Psoas muscle (tissue), 8 donors: ENCODE measurements around the gene PCDH12. TPM values are rescaled to one million over a fixed set of nuclear protein-coding genes. Genes with fewer than 3 reads are reported as not detected.

ENCODE experiments used
- ATAC-seq, 4 donors: fragments of 200-7000 bp; cut with Tn5 transposase; one replicate each; pipeline ENCODE4 v1.9.1; 2020; ENCODE audit warnings: moderate library complexity in 3 of 4, mild to moderate bottlenecking in 2 of 4
- DNase-seq, 2 donors: peaks; one replicate each; pipeline ENCODE4 v3.0.0-alpha.2; 2020
- H3K27ac ChIP-seq: fragments of 200-600 bp; one replicate; pipeline ENCODE4 v1.8.0; 2022
- H3K27me3 ChIP-seq, 3 donors: fragments of 200-600 bp in 1 of 3; one replicate each; pipeline versions ENCODE4 v1.6.1 to v1.8.0; 2013 to 2022; ENCODE audit warnings: low read length in 2 of 3, mild to moderate bottlenecking in 2 of 3, moderate library complexity in 1 of 3; ENCODE audit not compliant: insufficient read depth in 3 of 3
- H3K36me3 ChIP-seq, 2 donors: fragments of 200-600 bp in 1 of 2; one replicate each; pipeline versions ENCODE4 v1.6.1 to v1.8.0; 2013 to 2022; ENCODE audit warnings: low read depth in 1 of 2, mild to moderate bottlenecking in 1 of 2, moderate library complexity in 1 of 2; ENCODE audit not compliant: insufficient read depth in 1 of 2
- H3K4me1 ChIP-seq: fragments of 200-600 bp; one replicate; pipeline ENCODE4 v1.8.0; 2022
- H3K4me3 ChIP-seq: fragments of 200-600 bp; one replicate; pipeline ENCODE4 v1.8.0; 2022; ENCODE audit warnings: mild to moderate bottlenecking
- H3K9me3 ChIP-seq: fragments of 200-600 bp; one replicate; pipeline ENCODE4 v1.8.0; 2022
- WGBS, 3 donors: extraction: QIAGEN DNeasy Blood & Tissue Kit; methylation state at CpG; one replicate each; pipeline versions ENCODE4 v1.1.6 to v1.1.7; 2013; 5-methylcytosine and 5-hydroxymethylcytosine counted together
- intact Hi-C, 2 donors: fragments of 100-400 bp; cut with DNase I; formaldehyde crosslinking; loops; one replicate each; pipeline versions ENCODE4 v1.11.0 to v1.14.2; 2022
- polyA plus RNA-seq, 3 donors: library from polyadenylated mRNA; stranded (reverse); fragments of 200-250 nt; gene quantifications; one replicate each; pipeline ENCODE4 v1.2.3, GENCODE V29; 2013
- total RNA-seq, 4 donors: library from RNA; stranded (reverse); fragmentation: NEBNext Ultra II Directional in 2 of 4; extraction: Animal tissue kit (Norgen Biotek cat#: 25700) in 2 of 4; gene quantifications; one replicate each; pipeline versions ENCODE4 v1.2.1 to v1.2.4, GENCODE V29; 2021 to 2023
- TF ChIP-seq, protein P1 (sequence below): fragments of 200-600 bp; IDR thresholded peaks from one replicate; pipeline ENCODE4 v1.8.0; 2022; ENCODE audit warnings: antibody characterized with exemption
- donor health status: healthy with polysubstance abuse.
- donor health status: DM: no; HTN: no; CAD: no; lungs with moderate emphysema.
- donor health status: Bipolar disorder and iron deficiency.
- donor health status: healthy.
- donor health status: DM: yes; HTN: yes; CAD: no.
- donor health status: DM: no; HTN: no; CAD: no.
- donor health status: DM: no; HTN: no; CAD: no.
- donor health status: DM: yes; HTN: yes; CAD: no.

PCDH12 gene
- total and polyA plus RNA-seq, 7 donors: 1.4 to 6.0 (median 2.7) TPM

DNA sequence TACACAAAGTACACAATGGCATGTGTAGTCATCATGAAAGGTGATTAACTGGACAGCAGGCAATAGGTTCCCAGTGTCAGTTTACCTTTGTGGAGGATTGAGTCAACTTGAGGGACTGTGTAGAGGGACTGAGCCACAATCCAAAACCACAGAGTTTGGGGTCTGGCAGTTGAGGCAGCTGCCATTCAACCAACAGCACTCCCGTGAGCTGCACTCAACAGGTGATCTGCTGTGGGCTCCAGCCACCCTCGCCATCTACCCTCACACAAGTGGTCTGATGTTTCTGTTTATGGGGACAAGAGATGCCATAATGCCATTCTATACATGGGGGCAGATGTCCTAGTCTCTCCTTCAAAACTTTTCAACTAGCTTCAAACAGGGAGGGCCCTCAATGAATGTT, 37.2 kb downstream of the PCDH12 start:
- TF ChIP-seq, protein P1, sequence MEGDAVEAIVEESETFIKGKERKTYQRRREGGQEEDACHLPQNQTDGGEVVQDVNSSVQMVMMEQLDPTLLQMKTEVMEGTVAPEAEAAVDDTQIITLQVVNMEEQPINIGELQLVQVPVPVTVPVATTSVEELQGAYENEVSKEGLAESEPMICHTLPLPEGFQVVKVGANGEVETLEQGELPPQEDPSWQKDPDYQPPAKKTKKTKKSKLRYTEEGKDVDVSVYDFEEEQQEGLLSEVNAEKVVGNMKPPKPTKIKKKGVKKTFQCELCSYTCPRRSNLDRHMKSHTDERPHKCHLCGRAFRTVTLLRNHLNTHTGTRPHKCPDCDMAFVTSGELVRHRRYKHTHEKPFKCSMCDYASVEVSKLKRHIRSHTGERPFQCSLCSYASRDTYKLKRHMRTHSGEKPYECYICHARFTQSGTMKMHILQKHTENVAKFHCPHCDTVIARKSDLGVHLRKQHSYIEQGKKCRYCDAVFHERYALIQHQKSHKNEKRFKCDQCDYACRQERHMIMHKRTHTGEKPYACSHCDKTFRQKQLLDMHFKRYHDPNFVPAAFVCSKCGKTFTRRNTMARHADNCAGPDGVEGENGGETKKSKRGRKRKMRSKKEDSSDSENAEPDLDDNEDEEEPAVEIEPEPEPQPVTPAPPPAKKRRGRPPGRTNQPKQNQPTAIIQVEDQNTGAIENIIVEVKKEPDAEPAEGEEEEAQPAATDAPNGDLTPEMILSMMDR: no peak
- H3K4me1 ChIP-seq: peaks cover 14% of the 10 kb centered on the region
- intact Hi-C loops: no loop called here
- H3K27ac ChIP-seq: no peak overlapping the region
- DNase-seq (no peak), ATAC-seq (no peak)
- H3K9me3 ChIP-seq: no peaks in the 10 kb centered on the region
- H3K4me3 ChIP-seq: no peak overlapping the region
- H3K36me3 ChIP-seq: peaks cover 0 to 12% of the 10 kb centered on the region in 2 donors
- no peaks in the 10 kb centered on the region for H3K27me3 ChIP-seq
- WGBS, 3 donors: 45 to 82% (median 62%) methylated on average over 2 of the region's 2 CpGs

DNA sequence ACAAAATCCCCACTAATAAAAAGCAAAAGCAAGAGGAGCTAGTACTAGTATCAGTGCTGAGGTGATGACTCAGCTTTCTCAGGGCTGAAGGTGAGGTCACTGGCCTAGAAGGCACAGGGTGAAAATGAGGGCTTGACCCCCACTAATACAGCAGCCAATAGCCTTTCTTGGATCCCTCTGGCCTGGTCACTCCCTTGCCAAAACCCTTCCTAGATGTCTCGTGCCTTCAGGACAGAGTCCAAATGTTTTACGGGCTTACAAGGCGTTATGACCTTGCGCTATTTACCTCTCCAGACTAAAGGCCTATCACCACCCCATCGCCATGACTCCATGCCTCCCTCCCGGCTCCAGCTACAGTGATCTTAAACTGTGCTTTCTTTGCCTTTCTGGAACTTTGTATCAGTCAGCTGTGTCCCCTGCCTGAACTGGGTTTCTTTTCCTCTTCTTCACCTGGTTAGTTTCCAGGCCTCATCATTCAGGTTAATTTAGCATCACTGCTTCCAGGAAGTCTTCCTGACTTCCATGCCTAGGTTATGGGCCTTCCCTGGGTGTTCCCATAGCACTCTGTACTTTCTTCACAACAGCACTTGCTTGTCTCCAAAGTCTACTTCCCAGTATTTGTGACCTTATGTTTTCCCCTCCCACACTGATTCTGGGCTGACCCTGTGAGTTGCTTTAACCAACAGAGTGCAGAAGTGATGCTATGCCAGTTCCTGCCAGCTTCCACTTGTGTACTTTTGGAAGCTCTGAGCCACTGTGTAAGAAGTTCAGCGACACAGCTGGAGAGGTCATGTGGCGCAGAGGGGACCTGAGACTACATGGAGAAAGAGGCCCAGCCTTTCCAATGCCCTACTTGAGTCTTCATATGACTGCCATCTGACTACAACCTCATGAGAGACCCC, 38.5 kb downstream of the PCDH12 start:
- Histone ChIP-seq H3K4me3 (no peak overlapping the region), H3K9me3 (no peaks in the 10 kb centered on the region), H3K4me1 (peaks cover 12% of the 10 kb centered on the region), H3K27ac (no peak overlapping the region), H3K27me3 (peaks cover 0 to under 1% (median 0%) of the 10 kb centered on the region in 3 donors), H3K36me3 (no peaks in the 10 kb centered on the region)
- ATAC-seq (no peak), DNase-seq (no peak)
- WGBS, 3 donors: 86 to 93% (median 87%) methylated on average over 8 of the region's 8 CpGs
- TF ChIP-seq, protein P1: no peak
- intact Hi-C loops: no loop called here

DNA sequence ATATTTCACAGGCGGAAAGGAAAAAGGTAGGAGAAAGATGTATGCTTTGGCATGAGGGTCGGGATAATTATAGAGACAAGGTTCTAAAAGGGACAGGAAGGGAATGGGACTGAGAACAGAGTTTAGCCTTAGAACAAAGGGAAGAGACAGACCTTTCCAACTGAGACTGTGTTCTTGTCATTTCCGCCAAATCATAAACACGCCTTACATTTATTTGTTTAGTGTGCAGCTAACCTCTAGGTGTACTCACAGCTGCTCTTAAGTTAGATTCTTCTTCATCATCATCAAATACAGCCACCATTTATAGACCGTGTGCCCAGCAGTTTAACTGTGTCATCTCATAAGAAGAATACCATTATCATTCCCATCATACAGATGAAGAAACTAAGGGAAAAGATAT, 40.2 kb downstream of the PCDH12 start:
- 83 to 90% (median 90%) methylated on average over 5 of the region's 5 CpGs for WGBS, 3 donors
- Histone ChIP-seq H3K36me3 (no peaks in the 10 kb centered on the region), H3K27me3 (peaks cover 0 to 17% (median 0%) of the 10 kb centered on the region in 3 donors), H3K9me3 (no peaks in the 10 kb centered on the region), H3K27ac (no peak overlapping the region), H3K4me3 (no peak overlapping the region), H3K4me1 (peaks cover 12% of the 10 kb centered on the region)
- no peak for DNase-seq
- intact Hi-C loops: no loop called here
- TF ChIP-seq, protein P1: no peak
- ATAC-seq: no peak

DNA sequence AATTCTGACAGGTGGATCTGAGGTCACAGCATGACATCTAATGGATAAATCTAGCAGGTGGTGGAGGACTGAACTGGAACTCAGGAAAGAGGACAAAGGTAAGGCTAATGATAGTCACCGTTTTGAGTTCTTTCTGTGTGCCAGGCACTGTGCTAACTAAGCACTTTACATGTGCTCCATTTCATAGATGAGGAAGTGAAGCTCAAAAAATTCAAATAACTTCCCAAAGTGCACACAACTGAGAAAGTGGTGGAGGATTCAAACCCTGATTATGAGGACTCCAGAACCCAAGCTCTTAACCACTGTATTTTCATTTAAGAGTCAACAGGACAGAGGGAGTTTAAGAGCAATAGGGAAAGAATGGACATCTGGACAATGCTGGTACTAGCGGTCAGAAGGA, 41.5 kb downstream of the PCDH12 start:
- no peaks in the 10 kb centered on the region for H3K9me3 ChIP-seq
- 59 to 64% (median 64%) methylated on average over 2 of the region's 2 CpGs for WGBS, 3 donors
- H3K4me1 ChIP-seq: peaks cover 12% of the 10 kb centered on the region
- intact Hi-C loops: no loop called here
- no peaks in the 10 kb centered on the region for H3K36me3 ChIP-seq
- peaks cover 0 to 19% (median 0%) of the 10 kb centered on the region in 3 donors for H3K27me3 ChIP-seq
- no peak for DNase-seq
- no peak overlapping the region for H3K27ac ChIP-seq
- H3K4me3 ChIP-seq: no peak overlapping the region
- no peak for ATAC-seq
- TF ChIP-seq, protein P1: no peak
